ENCODE data around the gene KDM5C.

Gene KDM5C

GRCh38 chrX:53224860-53225797, at the start of gene KDM5C:
TSS of gene KDM5C (minus strand) at chrX:53225207. CDS start at chrX:53224889, 318 bp downstream.
- peak; percentile 90 for DNase-seq

GRCh38 chrX:53272808-53273337, 47.9 kb upstream of the KDM5C start:
- DNase-seq = no peak

DNA sequence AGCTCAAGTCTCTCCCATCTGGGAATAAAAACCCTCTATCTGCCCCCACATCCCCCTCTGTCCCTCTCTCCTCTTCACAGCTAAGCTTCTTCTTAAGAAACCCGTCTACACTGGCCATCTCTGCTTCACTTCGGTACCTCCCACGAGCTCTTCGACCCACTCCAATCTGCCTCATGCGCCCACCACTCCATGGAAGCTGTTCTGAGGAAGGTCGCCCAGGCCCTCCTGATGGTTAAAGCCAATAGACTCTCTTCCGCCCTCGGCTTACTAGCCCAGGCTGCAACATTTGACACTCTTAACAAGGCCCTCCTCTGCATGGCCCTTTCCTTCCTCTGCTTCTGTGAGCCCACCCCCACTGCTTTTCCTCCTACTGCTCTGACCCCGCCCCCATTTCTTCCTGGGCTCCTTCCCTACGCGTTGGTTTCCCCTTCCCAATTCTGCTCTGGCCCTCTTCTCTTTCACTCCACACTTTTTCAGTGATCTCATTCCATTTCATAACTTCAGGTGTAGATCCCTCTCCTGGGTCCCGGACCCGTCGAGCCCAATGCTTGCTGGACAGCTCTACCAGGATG, 44.6 kb upstream of the KDM5C start:
- no peak for DNase-seq

- DNase-seq = no peak
Observed at GRCh38 chrX:53268173-53268572, 43.2 kb upstream of the KDM5C start.

DNA sequence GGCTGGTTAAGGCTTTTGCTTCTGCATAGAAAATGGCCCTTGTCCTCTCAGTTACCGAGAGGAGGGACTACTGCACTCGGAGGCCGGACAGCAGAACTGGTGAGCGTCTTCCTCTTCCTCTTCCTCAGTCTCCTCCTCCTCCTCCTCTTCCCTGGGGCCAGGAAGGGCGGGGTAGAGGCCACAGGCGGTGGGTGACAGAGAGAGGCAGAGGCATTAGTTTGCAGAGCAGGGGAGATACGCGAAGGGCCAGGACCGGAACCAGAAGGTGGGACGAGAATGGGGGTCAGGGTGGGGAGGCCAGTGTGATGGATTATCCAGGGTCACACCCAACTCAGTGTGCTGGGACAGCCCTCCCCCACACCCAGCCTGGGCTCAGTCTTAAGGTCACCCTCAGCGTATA, 41.9 kb upstream of the KDM5C start:
- DNase-seq = no peak

DNA sequence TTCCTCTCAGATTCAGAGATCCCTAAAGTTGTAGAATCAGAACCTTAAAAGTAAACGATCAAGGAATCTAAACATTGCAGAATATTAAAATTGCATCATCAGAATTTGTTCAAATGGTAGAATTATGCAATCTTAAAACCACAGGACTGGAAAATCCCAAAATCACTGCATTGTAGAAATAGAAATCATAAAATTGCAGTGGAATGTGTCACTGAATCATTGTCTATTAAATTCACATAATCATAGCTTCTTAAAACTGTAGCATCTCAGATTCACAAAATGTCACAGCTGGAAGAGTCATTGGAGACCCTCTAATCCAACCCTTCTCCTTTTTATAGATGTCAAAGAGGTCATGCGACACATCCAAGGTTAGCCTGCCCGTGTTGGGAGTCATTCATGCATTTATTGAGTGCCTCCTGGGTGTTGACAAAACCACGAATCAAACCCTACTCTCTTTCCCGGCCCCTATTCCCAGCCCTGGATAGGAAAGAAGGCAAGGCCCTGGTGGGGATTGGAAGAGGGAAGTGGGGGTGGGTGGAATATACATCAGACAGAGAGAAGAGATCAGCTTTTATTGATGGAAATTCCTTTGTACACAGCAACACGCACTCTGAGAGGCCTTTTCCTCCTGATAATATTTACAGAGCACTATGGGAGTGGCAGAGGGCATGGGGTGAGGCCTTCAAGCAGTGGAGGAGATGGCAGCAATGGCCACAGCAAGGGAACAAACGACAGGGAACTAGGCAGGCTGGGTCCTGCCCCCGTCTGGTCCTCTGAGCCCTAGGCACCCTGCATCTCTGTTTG, 41.0 kb upstream of the KDM5C start:
- no peak for DNase-seq

DNA sequence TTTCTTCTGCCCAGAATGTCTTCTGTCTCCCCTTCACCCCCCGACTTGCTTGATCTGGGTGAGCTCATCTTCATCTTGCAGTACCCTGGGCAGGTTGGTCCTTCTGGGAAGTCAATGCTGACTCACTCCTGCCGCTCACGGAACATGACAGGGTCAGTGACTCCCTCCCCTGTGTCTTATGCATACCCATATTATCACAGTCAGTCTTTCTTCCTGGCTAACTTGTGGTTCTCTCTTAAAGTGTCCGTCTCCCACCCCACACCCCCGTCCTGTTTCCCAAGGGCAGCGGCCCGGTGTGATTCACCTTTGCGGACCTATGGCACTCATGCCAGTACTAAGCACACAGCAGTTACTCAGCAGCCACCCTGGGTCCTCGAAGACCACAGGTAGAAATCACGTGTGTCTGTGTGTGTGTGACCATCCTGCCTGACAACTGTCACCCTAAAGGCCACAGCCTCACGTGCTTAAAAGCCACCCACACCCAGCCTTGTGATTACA, 38.6 kb upstream of the KDM5C start:
- DNase-seq = no peak

DNA sequence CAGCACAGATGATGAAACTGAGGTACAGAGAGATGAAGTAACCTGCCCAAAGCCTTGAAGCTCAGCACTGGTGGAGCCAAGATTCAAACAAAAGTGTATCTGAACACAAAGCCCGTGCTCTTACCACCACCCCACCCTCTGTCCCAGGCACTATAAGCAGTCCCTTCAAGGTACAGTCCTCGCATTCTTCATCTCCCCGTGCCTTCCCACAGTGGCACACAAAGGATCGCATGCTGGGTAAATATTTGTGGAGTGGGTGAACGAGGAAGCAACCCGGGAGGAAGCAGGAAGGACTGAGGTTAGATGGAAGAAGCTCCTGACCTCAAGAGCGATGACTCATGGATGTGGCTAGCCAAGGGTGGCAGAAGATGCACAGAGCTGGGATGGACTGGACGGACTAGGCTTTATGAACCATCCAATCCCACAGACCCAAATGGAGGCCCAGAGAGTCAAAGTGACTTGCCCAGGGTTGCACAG, 37.9 kb upstream of the KDM5C start:
- no peak for DNase-seq

GRCh38 chrX:53262189-53262917, 37.3 kb upstream of the KDM5C start:
- DNase-seq = no peak

DNA sequence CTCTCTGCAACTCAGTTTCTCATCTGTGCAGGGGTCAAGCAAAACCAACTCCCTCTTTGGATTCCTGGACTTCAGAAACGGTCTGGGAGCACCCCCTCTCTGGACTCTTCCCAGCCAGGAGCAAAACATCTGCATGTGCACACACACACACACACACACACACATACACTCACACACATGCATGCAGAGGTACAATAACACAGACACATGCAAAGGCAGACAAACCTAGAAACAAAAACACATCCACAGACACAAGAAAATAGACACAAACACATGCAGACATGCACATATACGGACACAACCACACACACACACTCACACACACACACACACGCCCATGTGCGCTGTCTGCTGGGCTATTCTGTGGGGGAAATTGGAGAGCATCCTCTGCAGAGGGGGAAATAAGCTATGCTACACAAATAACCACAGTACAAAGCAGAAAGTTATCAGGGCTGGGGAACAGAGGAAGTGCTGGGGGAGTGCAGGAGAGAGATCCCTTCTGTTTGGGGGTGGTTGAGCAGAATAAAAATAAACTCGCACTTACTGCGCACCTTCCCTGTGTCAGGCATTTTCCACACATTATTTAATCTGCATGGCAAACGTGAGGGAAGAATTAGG, 36.5 kb upstream of the KDM5C start:
- DNase-seq = no peak

GRCh38 chrX:53260836-53261235, 35.8 kb upstream of the KDM5C start:
- DNase-seq = no peak

- DNase-seq = no peak
Observed at GRCh38 chrX:53257670-53258423, 32.8 kb upstream of the KDM5C start.

- DNase-seq = no peak
Observed at GRCh38 chrX:53257166-53257565, 32.2 kb upstream of the KDM5C start.

- DNase-seq = no peak
Observed at GRCh38 chrX:53256446-53257041, 31.5 kb upstream of the KDM5C start.

DNA sequence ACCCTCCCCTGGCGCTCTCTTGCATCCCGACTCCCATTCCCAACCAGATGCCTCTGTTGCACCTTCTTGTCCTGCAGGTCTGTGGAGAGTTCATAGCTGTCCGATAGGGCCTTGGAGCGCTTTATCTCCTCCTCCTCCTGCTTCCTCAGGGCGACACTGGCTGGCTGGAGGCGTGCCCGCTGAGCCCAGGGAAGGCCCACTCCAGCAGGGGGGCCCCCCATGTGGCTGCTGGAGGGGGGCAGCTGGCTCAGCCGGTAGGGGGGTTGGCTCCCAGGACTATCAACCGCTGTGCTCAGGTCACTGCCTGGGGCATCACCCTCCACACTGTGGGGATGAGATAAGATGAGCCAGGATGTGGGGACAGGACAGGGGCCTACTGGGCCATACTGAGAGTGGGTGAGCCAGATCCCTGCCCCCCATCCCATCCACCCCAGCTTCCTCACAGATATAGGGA, 30.8 kb upstream of the KDM5C start:
- no peak for DNase-seq

DNA sequence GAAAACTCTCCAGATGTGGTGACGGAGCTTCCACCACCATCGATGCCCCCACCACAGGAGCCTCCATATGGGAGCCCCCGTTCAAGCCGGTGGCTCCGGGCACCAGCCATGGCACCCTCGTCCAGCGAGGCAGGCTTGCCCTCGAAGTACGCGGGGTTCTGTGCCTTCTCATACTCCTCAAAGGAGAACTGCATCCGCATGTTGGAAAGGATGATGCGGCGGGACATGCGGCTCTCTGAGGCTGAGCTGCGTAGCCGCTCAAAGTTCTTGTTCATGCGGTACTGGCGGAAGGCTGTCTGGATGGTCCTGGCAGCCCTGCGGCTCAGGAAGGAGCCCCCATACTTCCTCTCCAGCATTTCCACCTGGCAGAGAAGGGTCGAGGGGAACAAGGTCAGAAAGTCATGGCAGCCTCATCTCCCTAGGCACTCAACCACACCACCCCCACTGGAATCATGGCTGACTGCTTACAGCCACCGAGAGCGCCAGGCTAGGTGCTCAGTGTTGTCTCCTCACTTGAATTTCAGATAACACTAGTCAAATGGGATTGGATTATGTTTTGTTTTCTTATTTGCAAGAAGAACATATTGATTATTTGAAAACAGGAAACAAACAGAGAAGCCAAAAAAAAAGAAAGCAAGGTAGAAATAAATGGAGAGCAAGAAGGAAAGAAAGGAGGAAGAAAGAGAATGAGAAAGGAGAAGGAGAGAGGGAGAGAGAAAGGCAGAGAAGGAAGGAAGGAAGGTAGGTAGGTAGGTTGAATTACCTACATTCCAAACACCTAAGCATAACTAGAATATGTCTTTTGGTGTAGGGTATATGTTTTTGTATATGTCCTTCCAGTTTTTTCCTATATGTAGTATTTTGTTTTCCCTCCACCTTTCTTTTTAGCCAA, 29.8 kb upstream of the KDM5C start:
- DNase-seq = no peak

DNA sequence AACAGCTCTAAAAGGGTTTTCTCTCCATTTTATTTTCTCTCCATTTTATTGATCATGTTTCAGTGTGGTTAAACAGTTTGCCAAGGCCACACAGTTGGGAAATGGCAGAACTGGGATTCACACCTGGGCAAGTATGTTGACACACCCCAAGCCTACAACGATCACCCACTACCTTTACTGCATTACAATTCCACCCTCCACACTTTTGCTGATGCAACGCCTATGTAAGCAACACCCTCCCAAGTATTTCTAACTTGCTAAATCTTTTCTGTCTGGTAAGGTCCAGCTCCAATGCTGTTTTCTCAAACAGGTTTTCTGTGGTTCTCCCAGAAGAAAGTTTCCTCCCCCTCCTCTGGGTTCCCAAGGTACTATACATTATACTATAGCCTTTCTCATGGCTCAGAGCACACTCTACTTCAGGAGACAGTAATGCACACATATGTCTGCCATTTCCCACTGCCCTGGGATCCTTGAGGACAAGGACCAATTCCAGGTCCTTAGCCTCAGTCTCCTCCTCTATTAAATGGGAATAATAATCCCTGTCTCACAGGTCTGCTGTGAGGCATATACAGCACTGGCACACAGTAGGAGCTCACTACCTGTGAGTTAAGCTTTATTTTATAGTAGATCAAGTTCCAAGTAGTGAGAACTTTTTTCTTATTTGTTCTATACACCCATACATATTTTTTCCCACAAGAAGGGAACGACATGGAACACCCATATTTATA, 28.4 kb upstream of the KDM5C start:
- no peak for DNase-seq

DNA sequence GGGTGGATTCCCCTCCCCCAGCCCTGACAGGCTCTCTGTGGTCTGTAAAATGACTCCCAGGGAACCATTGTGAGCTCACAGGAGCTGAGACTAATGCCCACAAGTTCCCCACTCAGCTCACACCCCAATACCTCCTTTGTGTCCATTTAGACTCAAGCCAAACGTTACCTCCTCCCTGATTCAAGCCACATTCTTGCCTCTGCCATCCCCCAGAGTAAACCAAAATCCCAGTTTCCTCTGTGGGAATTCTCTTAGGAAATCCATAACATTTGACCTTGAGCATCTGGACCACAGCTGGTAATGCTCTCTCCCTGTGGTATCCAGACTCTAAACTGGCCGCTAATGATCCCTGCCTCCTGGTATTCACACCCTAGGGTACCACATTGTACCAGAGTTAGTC, 26.3 kb upstream of the KDM5C start:
- DNase-seq = no peak

DNA sequence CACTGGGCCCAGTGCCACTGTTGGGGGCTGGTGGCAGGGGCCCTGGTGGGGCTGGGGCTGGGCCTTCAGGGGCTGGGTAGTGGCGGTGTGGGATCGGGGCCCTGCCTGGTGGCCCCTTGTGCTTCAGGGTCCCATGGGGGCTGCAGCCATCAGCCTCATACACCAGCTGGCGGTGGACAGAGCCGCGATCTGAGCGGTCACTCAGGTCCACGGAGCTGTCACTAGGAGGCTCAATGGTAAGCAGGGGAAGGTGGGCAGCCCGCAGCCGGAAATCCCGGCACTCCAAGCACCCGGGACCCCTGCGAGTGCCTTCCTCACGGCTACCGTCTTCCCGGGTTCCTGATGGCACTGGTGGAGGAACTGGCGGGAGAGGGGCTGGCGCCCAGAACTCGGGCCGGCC, 25.5 kb upstream of the KDM5C start:
- DNase-seq = no peak
